SK-N-SH treated with all-trans-retinoic acid at 6 μM for 48 hours (cell line): Measurements from ENCODE around the gene ARHGEF3.
A peak's percentile ranks its signal among the peaks of the same experiment; 100 is the strongest.

Experiments used
- ATAC-seq: fragments of 200-7000 bp; cut with Tn5 transposase; 3 replicates; pipeline ENCODE4 v1.9.1; 2020; ENCODE audit warnings: mild to moderate bottlenecking, moderate library complexity
- ARNTL ChIP-seq: fragments of 450-650 bp; formaldehyde crosslinking; IDR thresholded peaks from 2 replicates; pipeline ENCODE4 v1.5.0; 2020; ENCODE audit warnings: low read depth, mild to moderate bottlenecking, moderate library complexity, borderline replicate concordance
- BACH2 ChIP-seq: fragments of 250-450 bp; sonication (Bioruptor Pico); IDR thresholded peaks from 2 replicates; pipeline ENCODE4 v1.9.0; 2021; ENCODE audit warnings: mild to moderate bottlenecking, borderline replicate concordance
- CREB5 ChIP-seq: fragments of 250-450 bp; sonication (Bioruptor Pico); IDR thresholded peaks from 2 replicates; pipeline ENCODE4 v1.5.1; 2020; ENCODE audit warnings: low read depth, mild to moderate bottlenecking, moderate library complexity
- CSDC2 ChIP-seq: fragments of 250-450 bp; sonication (Bioruptor Pico); IDR thresholded peaks from 2 replicates; pipeline ENCODE4 v1.5.0; 2020; ENCODE audit warnings: mild to moderate bottlenecking, moderate library complexity
- GLIS3 ChIP-seq: fragments of 250-450 bp; sonication (Bioruptor Pico); IDR thresholded peaks from 2 replicates; pipeline ENCODE4 v1.5.0; 2020; ENCODE audit warnings: mild to moderate bottlenecking, moderate library complexity
- ISL1 ChIP-seq: fragments of 250-450 bp; sonication (Bioruptor Pico); IDR thresholded peaks from 2 replicates; pipeline ENCODE4 v2.1.2; 2022; ENCODE audit warnings: mild to moderate bottlenecking, moderate library complexity
- OSR1 ChIP-seq: fragments of 250-450 bp; sonication (Bioruptor Pico); IDR thresholded peaks from 2 replicates; pipeline ENCODE4 v1.8.0; 2022; ENCODE audit warnings: moderate library complexity, mild to moderate bottlenecking, inconsistent platforms
- PATZ1 ChIP-seq: fragments of 250-450 bp; sonication (Bioruptor Pico); IDR thresholded peaks from 2 replicates; pipeline ENCODE4 v1.8.0; 2020; ENCODE audit warnings: mild to moderate bottlenecking, moderate library complexity, borderline replicate concordance
- PPARA ChIP-seq: fragments of 250-450 bp; sonication (Bioruptor Pico); IDR thresholded peaks from 2 replicates; pipeline ENCODE4 v1.5.0; 2020; ENCODE audit warnings: mild to moderate bottlenecking, borderline replicate concordance
- RARB ChIP-seq: fragments of 250-450 bp; sonication (Bioruptor Pico); IDR thresholded peaks from 2 replicates; pipeline ENCODE4 v1.8.0; 2021; ENCODE audit warnings: mild to moderate bottlenecking, moderate library complexity
- SNAI2 ChIP-seq: fragments of 250-450 bp; sonication (Bioruptor Pico); IDR thresholded peaks from 2 replicates; pipeline ENCODE4 v1.5.0; 2020; ENCODE audit warnings: mild to moderate bottlenecking, moderate library complexity
- TOX ChIP-seq: fragments of 250-450 bp; sonication (Bioruptor Pico); IDR thresholded peaks from 2 replicates; pipeline ENCODE4 v1.8.0; 2021; ENCODE audit warnings: mild to moderate bottlenecking, moderate library complexity, borderline replicate concordance
- TSHZ2 ChIP-seq: fragments of 250-450 bp; sonication (Bioruptor Pico); IDR thresholded peaks from 2 replicates; pipeline ENCODE4 v1.5.0; 2020; ENCODE audit warnings: mild to moderate bottlenecking, moderate library complexity
- ZC3H10 ChIP-seq: fragments of 250-450 bp; sonication (Bioruptor Pico); IDR thresholded peaks from 2 replicates; pipeline ENCODE4 v1.5.1; 2021; ENCODE audit warnings: mild to moderate bottlenecking, moderate library complexity
- ZFP3 ChIP-seq: fragments of 250-450 bp; sonication (Bioruptor Pico); IDR thresholded peaks from 2 replicates; pipeline ENCODE4 v1.5.0; 2020; ENCODE audit warnings: mild to moderate bottlenecking, moderate library complexity
- ZFP30 ChIP-seq: fragments of 450-650 bp; formaldehyde crosslinking; IDR thresholded peaks from 2 replicates; pipeline ENCODE4 v1.5.0; 2022; ENCODE audit warnings: mild to moderate bottlenecking, moderate library complexity
- ZNF565 ChIP-seq: fragments of 450-650 bp; formaldehyde crosslinking; conservative IDR thresholded peaks from 2 replicates; pipeline ENCODE4 v1.5.0; 2020; ENCODE audit warnings: low read depth, mild to moderate bottlenecking, moderate library complexity
- ZNF70 ChIP-seq: fragments of 450-650 bp; formaldehyde crosslinking; IDR thresholded peaks from 2 replicates; pipeline ENCODE4 v1.5.0; 2020; ENCODE audit warnings: mild to moderate bottlenecking, moderate library complexity
- ZNF8 ChIP-seq: fragments of 450-650 bp; formaldehyde crosslinking; IDR thresholded peaks from 2 replicates; pipeline ENCODE4 v1.5.0; 2020; ENCODE audit warnings: mild to moderate bottlenecking, moderate library complexity

ARHGEF3 gene

GRCh38 chr3:56683122-56683817 lies 118.5 kb downstream of the ARHGEF3 start, which contains the start of gene TASOR:
TASOR (minus strand) TSS chr3:56683265; CDS start chr3:56683006, 259 bp downstream.
- peak; percentile 90 for ATAC-seq

GRCh38 chr3:56682462-56683121 lies 119.2 kb downstream of the ARHGEF3 start:
- ATAC-seq = peak; percentile 88
- TF ChIP-seq TSHZ2 (CRISPR knock-in tag) (no peak), GLIS3 (CRISPR knock-in tag) (no peak), ZC3H10 (no peak), ZNF8 (CRISPR knock-in tag) (no peak), ZNF70 (CRISPR knock-in tag) (no peak), CSDC2 (no peak), OSR1 (CRISPR knock-in tag) (no peak), CREB5 (CRISPR knock-in tag) (no peak), ARNTL (CRISPR knock-in tag) (no peak)
- TF ChIP-seq, all 23 proteins: peak for 0

More at GRCh38 chr3:56683122-56683817, 118.5 kb downstream of the ARHGEF3 start, which contains the start of gene TASOR:
- TF ChIP-seq ZNF8 (CRISPR knock-in tag) (peak; percentile 32; the same call in 1 of the 2 replicates), ZFP3 (CRISPR knock-in tag) (no peak), TSHZ2 (CRISPR knock-in tag) (peak; percentile 56; the same call in 1 of the 2 replicates)

- TF ChIP-seq ZFP30 (no peak), ZNF70 (CRISPR knock-in tag) (no peak), PATZ1 (no peak), ISL1 (CRISPR knock-in tag) (no peak), ZC3H10 (no peak), SNAI2 (CRISPR knock-in tag) (no peak), ZNF565 (CRISPR knock-in tag) (no peak), BACH2 (no peak), TOX (CRISPR knock-in tag) (no peak), RARB (CRISPR knock-in tag) (no peak), OSR1 (CRISPR knock-in tag) (no peak), PPARA (CRISPR knock-in tag) (no peak), CREB5 (CRISPR knock-in tag) (no peak), CSDC2 (no peak)
- no peak for ATAC-seq
Measured at GRCh38 chr3:56681984-56682461, 119.7 kb downstream of the ARHGEF3 start.
